HG03354 (cell line): ENCODE results near the gene IL6ST.

Source experiments
- ATAC-seq: cut with Tn5 transposase; IDR thresholded peaks from one replicate; pipeline ENCODE4 v1.9.1; 2021; ENCODE audit warnings: mild to moderate bottlenecking; ENCODE audit not compliant: unreplicated experiment, poor library complexity, severe bottlenecking

IL6ST gene

DNA sequence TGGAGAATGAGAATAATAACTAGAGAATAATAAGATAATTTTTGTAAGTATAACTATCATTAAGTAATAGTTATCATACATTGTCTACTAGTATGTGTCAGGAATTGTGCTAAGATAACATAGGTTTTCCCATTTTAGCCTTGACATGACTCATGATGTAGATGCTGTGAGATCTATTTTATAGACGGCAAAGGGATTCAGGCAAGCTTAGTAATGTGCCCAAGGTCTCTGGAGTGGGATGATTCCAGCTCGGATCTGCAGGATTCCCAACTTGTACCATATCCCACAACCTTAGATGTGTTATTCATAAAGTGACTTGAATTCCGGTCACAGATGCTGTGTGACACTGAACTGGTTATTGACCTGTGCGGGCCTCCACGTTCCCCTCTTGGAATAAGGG lies 92.1 kb downstream of the IL6ST start:
- no peak for ATAC-seq

DNA sequence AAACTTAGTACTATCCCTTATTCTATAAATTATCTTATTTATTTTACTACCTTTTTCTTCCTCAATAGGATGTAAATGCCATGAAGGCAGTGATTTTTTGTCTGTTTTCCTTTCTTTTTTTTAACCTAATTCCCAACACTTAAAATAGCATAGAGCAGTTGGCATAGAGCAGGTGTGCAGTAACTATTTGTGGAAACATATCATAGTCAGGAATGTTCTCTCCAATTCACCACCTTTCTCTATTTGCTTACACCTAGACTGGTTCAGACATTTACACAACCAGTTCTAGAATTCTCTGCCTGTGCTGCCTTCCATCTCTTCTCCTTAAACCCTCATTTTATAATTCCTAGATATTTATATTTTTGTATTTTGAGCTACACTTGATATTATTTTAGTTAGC lies 94.0 kb downstream of the IL6ST start:
- no peak for ATAC-seq

DNA sequence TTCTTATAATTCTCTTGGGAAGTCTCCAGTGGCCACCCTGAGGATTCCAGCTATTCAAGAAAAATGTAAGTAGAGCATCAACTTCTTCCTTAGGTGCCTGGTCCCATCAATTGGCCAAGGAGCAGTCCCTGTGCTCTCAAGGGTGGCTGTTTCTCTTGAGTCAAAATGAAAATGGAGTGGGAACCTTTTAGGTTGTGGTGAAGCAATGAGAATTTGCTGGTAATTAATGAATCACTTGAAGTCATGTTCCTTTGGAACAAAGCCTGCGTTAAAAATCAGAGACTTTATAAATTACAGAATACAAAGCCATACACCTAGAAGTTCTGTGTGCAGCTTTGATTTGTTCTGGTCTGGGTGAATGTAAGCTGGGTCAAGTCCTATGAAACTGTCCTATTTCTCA lies 94.7 kb downstream of the IL6ST start:
- ATAC-seq, result peak; percentile 33

DNA sequence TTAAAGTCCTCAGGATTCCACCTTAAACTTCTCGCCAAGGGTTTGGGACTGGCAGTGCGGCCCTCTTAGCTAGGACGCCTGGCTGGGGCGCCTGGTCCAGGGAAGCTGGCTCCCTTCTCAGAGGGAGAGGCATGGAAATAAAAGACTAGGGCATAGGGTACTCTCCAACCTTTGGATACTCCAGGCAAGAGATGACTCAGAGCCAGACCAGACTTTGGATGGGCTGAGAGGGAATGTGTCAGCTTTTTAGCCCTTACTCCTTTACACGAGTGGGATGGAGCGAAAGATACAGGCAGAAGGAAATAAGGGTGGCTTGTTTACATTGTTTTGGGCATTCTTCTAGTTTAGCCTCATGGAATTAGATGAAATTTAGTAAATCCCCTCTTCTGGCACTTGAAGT lies 95.4 kb downstream of the IL6ST start:
- no peak for ATAC-seq

DNA sequence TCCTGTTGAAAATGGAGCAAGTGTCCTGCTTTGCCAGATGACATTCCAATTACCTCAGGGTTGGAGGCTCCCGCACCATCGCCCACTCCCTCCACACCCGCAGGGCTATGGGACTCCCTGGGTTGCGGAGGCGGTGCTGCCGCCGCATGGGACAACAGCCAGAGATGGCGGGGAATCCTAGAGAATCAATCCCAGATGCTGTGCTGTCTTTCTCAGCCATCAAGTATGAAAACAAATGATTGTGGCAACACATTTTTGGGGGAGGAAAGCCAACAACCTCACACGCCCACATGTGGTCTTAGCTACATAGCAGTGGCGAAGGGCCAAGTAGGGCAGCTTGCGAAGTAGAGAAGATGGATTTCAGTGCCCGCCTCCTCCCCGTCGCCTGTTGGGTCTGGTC lies 96.9 kb downstream of the IL6ST start:
- no peak for ATAC-seq

DNA sequence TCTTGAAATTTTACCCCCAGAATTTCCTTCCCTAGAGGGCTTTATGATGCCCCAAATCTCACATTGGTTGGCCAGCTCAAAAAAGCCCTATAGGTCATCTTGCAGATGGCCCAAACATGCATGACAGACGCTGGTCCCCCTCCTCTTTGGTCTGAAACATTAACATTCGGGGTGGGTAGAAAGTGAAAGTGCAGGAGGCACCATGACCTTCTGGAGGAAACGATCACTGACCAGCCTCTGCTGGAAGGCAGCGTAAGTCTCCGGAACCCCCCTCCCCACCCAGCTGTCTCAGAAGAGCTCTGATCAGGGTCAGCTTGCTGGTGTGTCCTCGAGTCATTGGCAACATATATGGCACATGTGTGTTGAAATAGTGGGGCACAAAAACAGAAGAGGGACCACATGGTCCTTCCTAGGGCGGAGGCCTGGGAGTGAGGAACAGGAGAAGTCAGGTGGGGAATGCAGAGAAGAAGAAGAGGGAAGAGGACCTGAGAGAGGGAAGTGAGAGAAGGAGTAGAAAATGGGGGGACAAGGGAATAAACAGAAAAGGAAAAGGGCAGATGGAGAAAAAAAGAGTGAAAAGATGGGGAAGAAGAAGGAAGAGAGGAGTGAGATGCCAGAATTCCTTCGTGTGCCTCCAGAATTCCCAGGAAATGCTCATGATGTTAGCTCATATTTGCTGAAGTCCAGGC lies 97.4 kb downstream of the IL6ST start:
- ATAC-seq, result no peak

DNA sequence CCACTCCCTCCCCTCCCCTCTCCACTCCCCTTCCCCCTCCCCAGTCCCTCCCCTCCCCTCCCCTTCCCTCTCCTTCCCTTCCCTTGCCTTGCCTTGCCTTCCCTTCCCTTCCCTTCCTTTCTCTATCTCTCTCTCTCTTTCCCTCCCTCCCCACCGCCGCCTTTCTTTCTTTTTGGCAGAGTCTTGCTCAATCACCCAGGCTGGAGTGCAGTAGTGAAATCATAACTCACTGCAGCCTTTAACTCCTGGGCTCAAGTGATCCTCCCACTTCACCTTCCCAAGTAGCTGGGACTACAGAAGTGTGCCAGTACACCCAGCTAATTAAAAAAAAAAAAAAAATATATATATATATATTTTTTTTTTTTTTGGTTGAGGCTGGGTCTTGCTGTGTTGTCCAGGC lies 98.1 kb downstream of the IL6ST start:
- ATAC-seq, result no peak

DNA sequence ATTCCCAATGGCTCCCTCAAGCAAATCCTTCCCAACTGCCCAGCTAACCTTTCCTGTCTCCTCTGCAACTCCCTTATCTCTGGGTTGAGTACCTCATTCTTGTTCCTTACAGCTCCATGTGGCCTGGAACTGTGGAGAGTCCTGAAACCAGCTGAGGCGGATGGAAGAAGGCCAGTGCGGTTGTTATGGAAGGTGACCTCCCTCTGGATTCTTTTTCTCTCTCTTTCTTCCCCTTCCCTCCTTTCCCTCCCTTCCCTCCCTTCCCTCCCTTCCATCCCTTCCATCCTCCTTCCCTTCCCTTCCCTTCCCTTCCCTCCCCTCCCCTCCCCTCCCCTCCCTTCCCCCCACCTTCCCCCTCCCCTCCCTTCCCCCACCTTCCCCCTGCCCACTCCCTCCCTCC lies 98.5 kb downstream of the IL6ST start:
- ATAC-seq, result no peak

DNA sequence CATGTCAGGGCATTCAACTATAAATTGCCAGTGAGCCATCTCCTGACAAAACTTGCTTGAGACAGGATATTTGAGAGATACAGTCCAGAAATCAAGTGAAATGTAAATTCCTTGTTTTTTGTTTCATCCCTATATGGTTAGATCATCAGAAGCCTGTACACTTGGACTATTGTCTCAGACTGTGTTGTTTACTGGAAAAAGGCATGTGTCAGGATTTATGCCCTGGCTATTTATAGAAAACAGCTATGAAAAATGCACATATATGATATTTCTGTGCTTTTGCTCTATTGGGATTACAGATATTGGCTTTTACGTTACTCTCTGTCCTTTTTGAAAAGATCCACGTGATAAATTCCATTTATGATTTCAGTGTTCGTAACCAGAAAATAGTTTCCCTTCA lies 99.4 kb downstream of the IL6ST start:
- no peak for ATAC-seq

DNA sequence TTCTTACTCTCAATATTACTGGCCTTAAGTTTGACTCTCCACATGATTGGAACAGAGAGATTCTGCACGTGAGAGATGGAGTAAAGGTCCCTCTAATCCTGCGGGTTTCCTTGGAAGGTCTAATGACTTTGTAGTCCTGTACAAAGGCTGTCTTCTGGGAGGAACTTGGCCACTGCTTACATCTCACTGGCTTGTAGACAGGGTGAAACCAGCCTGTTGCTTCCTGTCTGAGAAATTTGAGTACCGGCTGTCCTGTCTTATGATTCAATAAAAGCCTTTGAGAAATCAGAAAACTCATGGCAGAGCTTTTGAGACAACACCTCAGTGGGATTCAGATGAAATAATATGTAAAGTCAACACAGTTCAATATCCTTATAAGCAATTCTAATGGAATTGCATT lies 100.6 kb downstream of the IL6ST start:
- ATAC-seq, result no peak

DNA sequence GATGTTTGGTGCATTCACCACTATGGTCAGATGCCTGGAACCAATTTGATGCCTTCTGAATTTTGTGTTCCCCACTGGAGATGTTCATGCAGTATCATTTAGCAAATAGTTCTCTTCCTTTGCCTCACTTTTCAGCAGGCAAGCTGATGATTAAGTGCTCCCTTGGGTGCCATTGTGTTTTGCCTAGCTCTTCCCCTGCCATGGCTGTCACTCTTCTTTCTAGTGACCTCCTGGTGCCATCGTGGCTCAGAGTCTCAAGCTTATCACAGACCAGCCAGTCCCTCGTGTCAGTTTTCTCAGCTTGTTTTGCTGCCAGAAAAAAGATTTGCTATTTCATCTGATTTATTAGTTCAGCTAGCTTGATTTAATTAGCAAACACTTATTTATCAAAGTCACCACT lies 102.3 kb downstream of the IL6ST start:
- no peak for ATAC-seq

DNA sequence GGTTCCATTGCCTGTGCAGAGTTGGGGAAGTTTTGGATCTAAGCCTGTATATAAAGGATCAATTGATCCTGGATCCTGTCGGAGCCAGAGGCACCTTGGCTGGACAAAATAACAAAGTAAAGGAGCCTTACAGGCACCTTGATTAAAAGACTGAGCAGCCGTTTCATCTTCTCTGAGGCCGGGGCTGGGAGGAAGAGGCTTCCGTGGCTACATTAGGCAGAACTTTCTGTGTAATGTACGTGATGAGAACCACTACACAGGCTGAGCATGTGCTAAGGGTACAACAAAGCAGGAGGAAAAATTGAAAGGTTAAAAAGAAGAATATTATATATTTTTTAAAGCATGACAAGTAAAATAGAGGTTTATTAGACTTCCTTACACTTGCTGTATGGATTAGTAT lies 106.6 kb downstream of the IL6ST start:
- ATAC-seq, result no peak

DNA sequence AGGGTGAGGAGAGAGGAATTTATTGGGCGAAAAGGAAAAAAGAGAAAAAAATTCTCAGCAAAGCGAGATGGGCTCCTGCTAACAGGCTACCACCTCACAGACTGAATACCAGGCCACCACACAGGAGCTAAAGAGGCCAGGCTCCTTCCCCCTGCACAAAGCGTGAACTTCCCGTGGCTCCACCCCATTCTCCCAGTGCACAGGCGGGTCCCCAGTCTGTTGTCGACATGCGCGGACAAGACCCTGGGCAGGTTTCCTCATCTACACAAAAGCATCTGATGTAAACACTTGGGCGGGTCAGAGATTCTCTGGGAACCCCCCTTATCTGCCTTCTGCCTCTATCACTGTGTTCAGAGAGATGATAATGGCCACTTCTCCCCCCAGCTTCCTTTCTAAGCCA lies 109.4 kb downstream of the IL6ST start:
- ATAC-seq, result no peak
